Prostate gland (tissue), 2 donors: Measurements from ENCODE around the gene NBPF20. TPM values are rescaled to one million over a fixed set of nuclear protein-coding genes. Genes with fewer than 3 reads are reported as not detected.
"Not testable (repeated sequence)": the region's sequence is repeated elsewhere in the genome, so short reads cannot be mapped to it uniquely, and the experiment has no call there.

ENCODE experiments used
- DNase-seq: peaks from one replicate; pipeline ENCODE4 v3.0.0-alpha.2; 2019; ENCODE audit warnings: low spot score
- H3K27ac ChIP-seq, 2 donors: fragments of 200-600 bp; sonication (generic); 2 replicates each; pipeline ENCODE4 v1.5.1; 2017 to 2019
- H3K27me3 ChIP-seq: fragments of 200-600 bp; sonication (generic); replicated peaks from 2 replicates; pipeline ENCODE4 v1.5.1; 2019; ENCODE audit not compliant: insufficient read depth
- H3K36me3 ChIP-seq, 2 donors: fragments of 200-600 bp; sonication (generic); 1 replicate in 1 of 2; 2 replicates in 1 of 2; pipeline versions ENCODE4 v1.5.1 to v1.8.1; 2017 to 2019
- H3K4me1 ChIP-seq: fragments of 200-600 bp; sonication (generic); replicated peaks from 2 replicates; pipeline ENCODE4 v1.5.1; 2019
- H3K4me3 ChIP-seq, 2 donors: fragments of 200-600 bp; sonication (generic); 2 replicates each; pipeline ENCODE4 v1.5.1; 2017 to 2019
- H3K9me3 ChIP-seq: fragments of 200-600 bp; sonication (generic); 2 replicates; pipeline ENCODE4 v1.5.1; 2017
- WGBS: methylation state at CpG from one replicate; pipeline ENCODE4 v1.1.5; 2018; 5-methylcytosine and 5-hydroxymethylcytosine counted together
- intact Hi-C: fragments of 100-400 bp; cut with DNase I; formaldehyde crosslinking; loops from one replicate; pipeline ENCODE4 v1.14.2; 2022
- small RNA-seq, 2 donors: library from RNA; depleted of rRNA; stranded (forward); fragments of <200 nt; gene quantifications; one replicate each; pipeline ENCODE3, GENCODE V24; 2016
- total RNA-seq, 2 donors: library from RNA; depleted of rRNA; stranded (reverse); fragments of >200 nt; gene quantifications; one replicate each; pipeline ENCODE4 v1.1.0, GENCODE V29; 2016

The NBPF20 gene
- total RNA-seq, 2 donors from 2014 or later = 1.4 to 4.3 TPM

- H3K27ac ChIP-seq, H3K27me3 ChIP-seq, intact Hi-C loops, H3K9me3 ChIP-seq, H3K4me3 ChIP-seq, DNase-seq, H3K4me1 ChIP-seq, H3K36me3 ChIP-seq: not testable (repeated sequence)
- 95% methylated on average over 14 of the region's 14 CpGs for WGBS
Measured at GRCh38 chr1:145407266-145407665, 18.1 kb downstream of the NBPF20 start.

DNA sequence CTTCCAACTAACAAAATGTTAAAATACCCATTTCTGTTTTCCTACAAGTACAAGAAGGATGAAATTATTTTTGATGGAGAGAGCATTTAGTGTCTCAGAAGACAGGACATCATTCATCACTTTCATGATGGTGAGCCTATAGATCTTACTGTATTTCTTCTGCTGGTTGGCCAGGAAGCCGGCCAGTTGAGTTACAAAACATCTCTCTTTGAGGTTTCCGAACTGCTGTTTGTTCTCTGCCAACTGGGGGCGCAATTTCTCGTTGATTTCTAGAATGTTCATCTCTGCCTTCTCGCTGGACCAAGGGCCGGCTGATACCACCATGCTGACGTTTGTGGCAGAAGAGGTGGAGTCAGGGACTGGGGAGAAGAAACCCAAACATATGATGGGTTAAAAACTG lies 20.5 kb downstream of the NBPF20 start:
- H3K36me3 ChIP-seq, DNase-seq, H3K4me3 ChIP-seq, H3K4me1 ChIP-seq, H3K9me3 ChIP-seq, H3K27me3 ChIP-seq, H3K27ac ChIP-seq, intact Hi-C loops: not testable (repeated sequence)
- 29% methylated on average over 5 of the region's 7 CpGs for WGBS

DNA sequence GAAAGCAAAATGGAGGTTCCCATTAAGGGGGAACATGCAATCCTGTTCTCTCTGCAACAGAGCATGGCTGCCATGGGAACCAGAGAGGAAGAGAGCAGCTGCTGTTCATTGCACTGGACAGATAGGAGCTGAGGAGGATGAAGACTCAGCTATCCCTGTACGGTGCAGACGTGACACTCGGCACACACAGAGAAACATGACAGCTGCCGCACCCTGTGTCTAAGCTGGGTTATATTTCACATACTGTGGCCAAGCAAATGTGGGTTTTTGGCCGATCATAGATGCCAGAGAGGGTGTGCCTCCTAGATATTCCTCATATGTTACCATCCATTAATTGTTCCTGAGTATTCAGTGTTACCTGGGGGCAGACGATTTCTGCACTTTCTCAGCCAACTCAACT lies 24.7 kb downstream of the NBPF20 start:
- H3K27ac ChIP-seq, H3K4me3 ChIP-seq, H3K36me3 ChIP-seq, H3K4me1 ChIP-seq, H3K9me3 ChIP-seq, intact Hi-C loops, H3K27me3 ChIP-seq, DNase-seq: not testable (repeated sequence)
- 86% methylated on average over 6 of the region's 6 CpGs for WGBS

Small RNA genes lying within 50 kb of the gene (small RNA-seq; reads per million reads assigned to genes)
- 0 reads per million in 2 donors for gene RF00003

Other genes starting within 250 kb of the NBPF20 start
- not detected for gene PPIAL4D, start 183.4 kb downstream of the NBPF20 start, total RNA-seq
- gene GPR89A, start 182.4 kb upstream of the NBPF20 start, total RNA-seq = 10 to 100 TPM; 14.5 to 30.1 TPM